Keratinocyte (primary cell): ENCODE data around the gene LANCL3.

Experiments
- CTCF ChIP-seq, 3 experiments: IDR thresholded peaks in 1 of 3; conservative IDR thresholded peaks in 1 of 3; optimal IDR thresholded peaks in 1 of 3; 2 replicates in 2 of 3; 3 replicates in 1 of 3; pipeline versions ENCODE3 to v1.5.1; 2011; ENCODE audit warnings: low read length in 3 of 3, mild to moderate bottlenecking in 3 of 3, moderate library complexity in 2 of 3, control low read depth in 1 of 3, inconsistent platforms in 1 of 3; ENCODE audit not compliant: insufficient read depth in 2 of 3; ENCODE audit errors: extremely low read depth in 1 of 3
- EZH2 ChIP-seq: IDR thresholded peaks from one replicate; pipeline ENCODE4 v1.6.1; 2012; ENCODE audit warnings: inconsistent platforms, mild to moderate bottlenecking, low read length, moderate library complexity

GRCh38 chrX:37676811-37677210 lies 105.3 kb downstream of the LANCL3 start:
- TF ChIP-seq CTCF (optimal IDR thresholded peaks at IDR 0.05 in 1 of 3, IDR thresholded peaks at IDR 0.05 in 1 of 3, conservative IDR thresholded peaks at IDR 0.05 in 1 of 3; ENCODE audit: extremely low read depth in 1 of 3, insufficient read depth in 2 of 3, low read length in 3 of 3) (no peak), EZH2 (no peak)
